Choroid plexus epithelial cell (primary cell): ENCODE data around the gene POMT2.
A peak's percentile ranks its signal among the peaks of the same experiment; 100 is the strongest.

Source experiments
- DNase-seq: peaks from one replicate; pipeline ENCODE4 v3.0.0-alpha.2; 2010; ENCODE audit warnings: low read depth
- H3K4me3 ChIP-seq: 2 replicates; pipeline ENCODE4 v1.5.1; 2011; ENCODE audit warnings: low read depth, mild to moderate bottlenecking, control low read depth, low read length, moderate library complexity
- CTCF ChIP-seq: conservative IDR thresholded peaks from 2 replicates; pipeline ENCODE4 v1.5.1; 2011; ENCODE audit warnings: low read depth, mild to moderate bottlenecking, control low read depth, inconsistent platforms, low read length, moderate library complexity

Gene POMT2

GRCh38 chr14:77253333-77254190, 67.1 kb downstream of the POMT2 start:
- TF ChIP-seq CTCF: no peak
- H3K4me3 ChIP-seq: no peak overlapping the region
- DNase-seq: no peak

DNA sequence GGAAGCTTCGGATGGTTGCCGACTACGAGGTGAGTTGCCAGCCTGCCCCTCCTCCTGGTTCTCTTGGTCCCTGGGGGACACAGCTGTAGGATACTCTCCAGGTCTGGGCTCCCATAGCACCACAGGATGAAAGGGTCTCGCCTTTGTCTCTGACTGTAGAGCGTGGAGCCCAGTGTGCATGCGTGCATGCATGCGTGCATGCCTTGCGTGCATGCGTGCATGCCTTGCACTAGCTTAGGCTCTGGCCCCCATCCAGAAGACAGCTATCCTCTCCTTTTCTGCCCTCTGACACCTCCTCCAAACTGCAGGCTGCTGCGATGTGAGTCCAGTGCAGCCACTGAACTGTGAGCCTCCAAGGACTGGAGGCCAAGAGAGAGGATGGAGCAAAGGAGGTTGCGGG, 68.8 kb downstream of the POMT2 start:
- DNase-seq: no peak
- no peak overlapping the region for H3K4me3 ChIP-seq
- no peak for TF ChIP-seq CTCF

- no peak for TF ChIP-seq CTCF
- no peak overlapping the region for H3K4me3 ChIP-seq
These were observed 69.8 kb downstream of the POMT2 start for GRCh38 chr14:77250927-77251326.

GRCh38 chr14:77249286-77249685, 71.4 kb downstream of the POMT2 start:
- no peak for TF ChIP-seq CTCF
- no peak for DNase-seq
- H3K4me3 ChIP-seq: no peak overlapping the region

More at GRCh38 chr14:77250927-77251326, 69.8 kb downstream of the POMT2 start:
- DNase-seq: no peak

DNA sequence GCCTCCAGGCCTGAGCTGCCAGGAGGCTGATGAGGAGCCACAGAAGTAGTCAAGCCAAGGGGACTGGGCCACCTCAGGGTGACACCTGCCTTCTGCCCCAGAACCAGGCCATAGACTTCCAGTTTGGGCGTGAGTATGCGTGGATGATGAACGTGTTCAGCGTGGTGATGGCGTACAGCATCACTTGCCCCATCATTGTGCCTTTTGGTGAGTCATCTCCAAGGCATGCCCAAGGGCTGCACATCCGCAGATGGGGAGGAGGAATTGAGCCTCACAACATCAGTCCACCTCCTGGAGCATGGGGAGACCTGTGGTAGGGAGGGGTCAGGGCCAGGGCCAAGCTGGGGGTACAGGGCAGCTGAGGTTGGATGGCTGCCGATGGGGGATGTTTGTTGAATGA, 72.0 kb downstream of the POMT2 start:
- H3K4me3 ChIP-seq: no peak overlapping the region
- no peak for TF ChIP-seq CTCF
- no peak for DNase-seq

- no peak for TF ChIP-seq CTCF
- no peak overlapping the region for H3K4me3 ChIP-seq
- DNase-seq: no peak
These were observed 73.9 kb downstream of the POMT2 start for GRCh38 chr14:77246784-77247183.

- TF ChIP-seq CTCF: peak; percentile 4
- H3K4me3 ChIP-seq: no peak overlapping the region
- DNase-seq: no peak
These were observed 74.9 kb downstream of the POMT2 start for GRCh38 chr14:77245820-77246219.
